Vagina (tissue), 2 donors: ENCODE data around the gene C11orf98. TPM values are rescaled to one million over a fixed set of nuclear protein-coding genes. Genes with fewer than 3 reads are reported as not detected.

Experiments used
- DNase-seq, 2 donors: peaks; one replicate each; pipeline ENCODE4 v3.0.0-alpha.2; 2017; ENCODE audit errors: extremely low spot score in 2 of 2
- H3K27ac ChIP-seq: fragments of 200-600 bp; sonication (generic); one replicate; pipeline ENCODE4 v1.5.1; 2019
- H3K27me3 ChIP-seq: fragments of 200-600 bp; sonication (generic); one replicate; pipeline ENCODE4 v1.5.1; 2019
- H3K36me3 ChIP-seq, 2 donors: fragments of 200-600 bp; sonication (generic); one replicate each; pipeline ENCODE4 v1.5.1; 2017 to 2019
- H3K4me1 ChIP-seq: fragments of 200-600 bp; sonication (generic); one replicate; pipeline ENCODE4 v1.5.1; 2019
- H3K4me3 ChIP-seq, 2 donors: fragments of 200-600 bp; sonication (generic); 1 replicate in 1 of 2; 2 replicates in 1 of 2; pipeline ENCODE4 v1.5.1; 2016 to 2019
- H3K9me3 ChIP-seq: fragments of 200-600 bp; sonication (generic); one replicate; pipeline ENCODE4 v1.5.1; 2019
- POLR2A ChIP-seq, 2 donors: fragments of 450-650 bp; IDR thresholded peaks; one replicate each; pipeline ENCODE4 v1.6.1; 2017; ENCODE audit warnings: antibody characterized with exemption in 2 of 2, mild to moderate bottlenecking in 2 of 2, moderate library complexity in 2 of 2
- POLR2AphosphoS5 ChIP-seq, 2 donors: sonication (generic); formaldehyde crosslinking; IDR thresholded peaks; one replicate each; pipeline ENCODE4 v1.9.0; 2017; ENCODE audit warnings: antibody characterized with exemption in 2 of 2, mild to moderate bottlenecking in 2 of 2, low read depth in 1 of 2; ENCODE audit not compliant: insufficient read depth in 1 of 2
- intact Hi-C: fragments of 100-400 bp; cut with DNase I; formaldehyde crosslinking; loops from one replicate; pipeline ENCODE4 v1.15.1; 2023
- total RNA-seq: library from RNA; depleted of rRNA; stranded (reverse); fragments of >200 nt; gene quantifications from one replicate; pipeline ENCODE4 v1.2.3, GENCODE V29; 2016
- TF ChIP-seq, protein P1 (sequence below), 3 experiments: fragments of 450-650 bp in 2 of 3; fragments of 200-600 bp in 1 of 3; sonication (generic) in 1 of 3; IDR thresholded peaks; one replicate each; pipeline ENCODE4 v1.5.1; 2017 to 2019; ENCODE audit warnings: antibody characterized with exemption in 3 of 3, mild to moderate bottlenecking in 2 of 3, moderate library complexity in 2 of 3

The C11orf98 gene
- total RNA-seq, 1 donor from 2014 or later, result 44.2 TPM

DNA sequence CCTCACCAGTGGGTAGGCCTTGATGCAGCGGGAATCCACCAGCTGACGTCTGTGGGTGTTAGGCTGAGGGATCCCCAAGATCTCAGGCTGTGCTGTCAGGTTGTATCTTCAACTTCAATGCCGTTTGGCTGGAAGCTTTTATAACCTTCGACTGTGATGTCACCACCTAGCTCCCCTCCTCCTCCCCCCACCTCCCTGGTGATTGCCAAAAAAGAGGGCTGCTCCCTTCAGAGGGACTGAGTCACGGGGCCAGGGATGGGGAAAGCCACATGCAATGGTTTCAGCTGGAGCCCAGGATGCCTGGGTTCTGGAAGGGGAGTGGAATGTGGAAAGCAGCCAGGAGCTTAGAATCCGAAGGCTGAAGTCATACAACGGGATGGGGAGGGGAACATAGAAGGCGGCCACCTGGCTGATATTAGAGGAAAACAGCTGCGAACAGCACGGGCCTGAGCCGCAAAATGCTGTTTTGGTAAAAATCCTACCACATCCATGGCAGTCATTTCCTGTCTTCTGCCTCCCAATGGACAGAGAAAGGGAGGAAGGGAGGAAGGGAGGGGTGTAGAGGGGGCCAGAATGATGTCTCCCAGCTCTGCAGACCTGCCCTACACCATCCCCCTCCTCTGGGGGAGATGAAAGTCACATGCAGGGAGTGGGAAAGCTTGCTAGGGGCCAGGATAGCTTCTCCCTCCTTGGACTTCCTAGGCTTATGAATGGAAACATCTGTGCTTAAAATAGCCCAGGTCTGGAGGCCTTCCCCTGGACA, 24.6 kb upstream of the C11orf98 start, which contains the start of gene LRRN4CL:
TSS of gene LRRN4CL (minus strand) at position 110 of the 763 bp plus-strand sequence. CDS start 1,022 bp downstream, outside the sequence.
- Histone ChIP-seq H3K9me3 (no peaks in the 10 kb centered on the region), H3K4me1 (peaks cover 31% of the 10 kb centered on the region), H3K27me3 (no peaks in the 10 kb centered on the region), H3K4me3 (peak within 1 kb of the TSS; percentile 45 to 50), H3K36me3 (peaks cover 0 to 15% of the 10 kb centered on the region in 2 donors), H3K27ac (peak within 1 kb of the TSS; percentile 89)
- TF ChIP-seq POLR2AphosphoS5 (IDR thresholded peaks at IDR 0.05; ENCODE audit: insufficient read depth in 1 of 2, low read depth in 1 of 2), result peak; percentile 88 to 91
- peak in 1 of 2 donors; percentile 82 for TF ChIP-seq POLR2A (IDR thresholded peaks at IDR 0.05)
- TF ChIP-seq, protein P1, sequence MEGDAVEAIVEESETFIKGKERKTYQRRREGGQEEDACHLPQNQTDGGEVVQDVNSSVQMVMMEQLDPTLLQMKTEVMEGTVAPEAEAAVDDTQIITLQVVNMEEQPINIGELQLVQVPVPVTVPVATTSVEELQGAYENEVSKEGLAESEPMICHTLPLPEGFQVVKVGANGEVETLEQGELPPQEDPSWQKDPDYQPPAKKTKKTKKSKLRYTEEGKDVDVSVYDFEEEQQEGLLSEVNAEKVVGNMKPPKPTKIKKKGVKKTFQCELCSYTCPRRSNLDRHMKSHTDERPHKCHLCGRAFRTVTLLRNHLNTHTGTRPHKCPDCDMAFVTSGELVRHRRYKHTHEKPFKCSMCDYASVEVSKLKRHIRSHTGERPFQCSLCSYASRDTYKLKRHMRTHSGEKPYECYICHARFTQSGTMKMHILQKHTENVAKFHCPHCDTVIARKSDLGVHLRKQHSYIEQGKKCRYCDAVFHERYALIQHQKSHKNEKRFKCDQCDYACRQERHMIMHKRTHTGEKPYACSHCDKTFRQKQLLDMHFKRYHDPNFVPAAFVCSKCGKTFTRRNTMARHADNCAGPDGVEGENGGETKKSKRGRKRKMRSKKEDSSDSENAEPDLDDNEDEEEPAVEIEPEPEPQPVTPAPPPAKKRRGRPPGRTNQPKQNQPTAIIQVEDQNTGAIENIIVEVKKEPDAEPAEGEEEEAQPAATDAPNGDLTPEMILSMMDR (IDR thresholded peaks at IDR 0.05), result no peak
- peak in 1 of 2 donors; percentile 98 for DNase-seq
- intact Hi-C loops, result no loop called here

DNA sequence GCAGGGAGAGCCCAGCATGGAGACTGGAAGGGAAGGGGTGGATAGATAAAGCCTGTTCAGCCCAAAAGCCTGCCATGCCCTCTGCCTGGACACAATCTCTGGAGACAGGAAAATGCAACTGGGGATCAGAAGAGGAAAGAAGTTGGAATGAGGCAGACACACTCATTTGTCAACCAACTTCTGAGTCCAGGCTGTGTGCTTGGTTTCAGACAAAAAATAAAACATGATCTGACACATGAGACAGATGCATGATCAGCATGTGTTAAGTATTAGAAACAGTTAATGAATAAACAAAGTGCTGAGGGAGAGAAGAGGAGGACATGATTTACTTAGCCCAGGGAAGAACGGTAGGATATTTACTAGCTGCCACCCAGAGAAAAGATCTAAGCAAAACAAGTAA, 23.5 kb upstream of the C11orf98 start:
- Histone ChIP-seq H3K27ac (peak overlapping the region; percentile 89), H3K27me3 (no peaks in the 10 kb centered on the region), H3K4me1 (peaks cover 31% of the 10 kb centered on the region), H3K9me3 (no peaks in the 10 kb centered on the region), H3K4me3 (peak overlapping the region; percentile 45 to 50), H3K36me3 (peaks cover 0 to 15% of the 10 kb centered on the region in 2 donors)
- TF ChIP-seq POLR2A (IDR thresholded peaks at IDR 0.05) (no peak), POLR2AphosphoS5 (IDR thresholded peaks at IDR 0.05; ENCODE audit: insufficient read depth in 1 of 2, low read depth in 1 of 2) (no peak)
- TF ChIP-seq, protein P1 (IDR thresholded peaks at IDR 0.05), result no peak
- no peak for DNase-seq
- intact Hi-C loops, result no loop called here

DNA sequence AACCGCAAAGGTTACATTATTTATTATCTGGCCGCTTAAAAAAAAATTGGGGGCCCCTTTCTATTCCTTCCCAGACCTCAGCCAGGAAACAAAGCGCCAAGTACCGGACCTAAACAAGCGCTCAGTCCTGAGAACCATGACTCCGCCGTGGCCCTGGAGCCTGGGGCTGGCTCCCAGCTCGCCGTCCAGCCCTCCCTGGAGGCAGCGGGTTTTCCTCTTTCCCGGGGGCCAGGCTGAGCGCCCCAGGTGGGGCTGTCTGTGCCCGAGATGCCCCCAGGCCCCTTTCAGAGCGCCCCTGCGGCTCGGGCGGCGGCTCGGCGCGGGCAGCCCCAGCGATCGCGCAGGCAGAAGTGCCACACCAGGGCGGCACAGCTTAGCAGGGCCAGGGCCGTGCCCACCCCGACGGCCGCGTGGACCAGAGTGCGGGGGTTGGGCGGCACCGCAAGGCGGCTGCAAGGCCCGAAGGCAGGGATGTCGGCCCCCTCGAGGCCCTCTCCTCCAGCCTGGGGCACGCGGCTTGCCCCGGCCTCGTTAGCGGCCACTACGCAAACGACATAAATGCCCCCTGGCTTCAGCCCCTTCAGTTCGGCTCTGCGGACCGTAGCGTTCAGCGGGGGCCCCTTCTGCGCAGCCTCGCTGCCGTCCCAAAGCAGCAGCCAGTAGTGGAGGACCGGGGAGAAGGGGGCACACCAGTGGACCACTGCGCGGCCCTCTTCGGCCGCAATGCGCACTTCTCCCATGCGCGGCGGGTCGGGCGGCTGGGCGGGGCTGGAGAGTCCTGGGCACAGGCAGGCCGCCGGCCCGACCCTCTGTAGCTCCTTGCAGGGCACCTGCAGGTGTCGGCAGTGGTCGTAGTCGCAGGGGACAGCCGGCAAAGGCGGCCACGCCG, 22.7 kb upstream of the C11orf98 start:
- peak overlapping the region; percentile 89 for H3K27ac ChIP-seq
- TF ChIP-seq, protein P1 (IDR thresholded peaks at IDR 0.05), result no peak
- TF ChIP-seq POLR2AphosphoS5 (IDR thresholded peaks at IDR 0.05; ENCODE audit: insufficient read depth in 1 of 2, low read depth in 1 of 2), result peak in 1 of 2 donors; percentile 63
- TF ChIP-seq POLR2A (IDR thresholded peaks at IDR 0.05), result no peak
- H3K4me3 ChIP-seq, result peak overlapping the region; percentile 45 to 50
- H3K9me3 ChIP-seq, result no peaks in the 10 kb centered on the region
- H3K27me3 ChIP-seq, result no peaks in the 10 kb centered on the region
- peaks cover 31% of the 10 kb centered on the region for H3K4me1 ChIP-seq
- H3K36me3 ChIP-seq, result peaks cover 0 to 15% of the 10 kb centered on the region in 2 donors
- intact Hi-C loops, result no loop called here
- DNase-seq, result no peak

DNA sequence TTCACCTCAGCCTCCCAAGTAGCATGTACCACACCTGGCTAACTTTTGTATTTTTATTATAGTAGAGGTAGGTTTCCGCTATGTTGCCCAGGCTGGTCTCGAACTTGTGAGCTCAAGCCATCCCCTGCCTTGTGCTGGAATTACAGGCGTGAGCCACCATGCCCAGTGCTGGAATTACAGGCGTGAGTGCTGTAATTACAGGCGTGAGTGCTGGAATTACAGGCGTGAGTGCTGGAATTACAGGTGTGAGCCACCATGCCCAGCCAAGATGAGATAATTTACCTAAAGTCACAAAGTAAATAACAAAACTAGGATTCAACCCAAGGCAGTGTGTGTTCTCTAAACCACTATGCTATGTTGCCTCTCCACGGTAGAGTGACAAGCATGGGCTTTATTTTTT, 17.5 kb upstream of the C11orf98 start:
- Histone ChIP-seq H3K36me3 (peaks cover 0 to 3% of the 10 kb centered on the region in 2 donors), H3K9me3 (no peaks in the 10 kb centered on the region), H3K4me1 (peaks cover 22% of the 10 kb centered on the region), H3K27me3 (no peaks in the 10 kb centered on the region), H3K4me3 (no peak overlapping the region), H3K27ac (no peak overlapping the region)
- no peak for DNase-seq
- no peak for TF ChIP-seq POLR2A (IDR thresholded peaks at IDR 0.05)
- TF ChIP-seq, protein P1 (IDR thresholded peaks at IDR 0.05), result no peak
- no peak for TF ChIP-seq POLR2AphosphoS5 (IDR thresholded peaks at IDR 0.05; ENCODE audit: insufficient read depth in 1 of 2, low read depth in 1 of 2)
- intact Hi-C loops, result no loop called here
